Measurements from ENCODE around the gene TMEM63C. TPM values are rescaled to one million over a fixed set of nuclear protein-coding genes. Genes with fewer than 3 reads are reported as not detected.

The TMEM63C gene
- total RNA-seq, 1 experiment from 2014 or later = 5.7 TPM

- no peak overlapping the region for H3K9ac ChIP-seq (ENCODE audit: low read length)
- DNase-seq (ENCODE audit: low read depth, low spot score) (no peak), ATAC-seq (no peak)
- H3K36me3 ChIP-seq (ENCODE audit: control insufficient read depth in 1 of 2, insufficient read depth in 2 of 2, low read length in 2 of 2) = no peaks in the 10 kb centered on the region
- ChIA-PET CTCF (no interaction called here), RAD21 (ENCODE audit: low non-redundant PET in 1 of 2, low total read pairs in 2 of 2, uncharacterized antibody in 2 of 2, unreplicated experiment in 2 of 2) (no interaction called here), POLR2A (no interaction called here)
- no peaks in the 10 kb centered on the region for H3K27me3 ChIP-seq (ENCODE audit: insufficient read depth, low read length)
- no peak overlapping the region for H3K27ac ChIP-seq (ENCODE audit: low read depth, low read length)
- H3K4me1 ChIP-seq (ENCODE audit: control insufficient read depth in 1 of 2, insufficient read depth in 2 of 2, low read length in 2 of 2) = 0 out of 4 replicates have a peak, but pooled peaks cover 0 to 3% of the 10 kb centered on the region in 2 experiments
- intact Hi-C loops (cut with micrococcal nuclease) = no loop called here
- no peaks in the 10 kb centered on the region for H4K20me1 ChIP-seq (ENCODE audit: insufficient read depth)
- no TSS peak for BruUV-seq (replicated peaks)
- no peaks in the 10 kb centered on the region for H3K79me2 ChIP-seq (ENCODE audit: insufficient read depth, low read length)
- H3K4me3 ChIP-seq (replicated peaks in 1 of 2; ENCODE audit: low read depth in 1 of 2, low read length in 2 of 2) = no peak overlapping the region
- TF ChIP-seq JUND (IDR thresholded peaks at IDR 0.05) = no peak
- no peak for TF ChIP-seq CTCF (IDR thresholded peaks at IDR 0.05 in 2 of 3, conservative IDR thresholded peaks at IDR 0.05 in 1 of 3; ENCODE audit: borderline replicate concordance in 1 of 3, insufficient read depth in 1 of 3, low read depth in 2 of 3, low read length in 2 of 3)
- TF ChIP-seq REST (IDR thresholded peaks at IDR 0.05; ENCODE audit: low read depth) = no peak
- no peak for TF ChIP-seq CBX3 (IDR thresholded peaks at IDR 0.05; ENCODE audit: low read depth)
- no peak for TF ChIP-seq CEBPB (IDR thresholded peaks at IDR 0.05; ENCODE audit: low read depth)
- TF ChIP-seq RAD21 (IDR thresholded peaks at IDR 0.05; ENCODE audit: low read depth) = no peak
- TF ChIP-seq ZNF274 (IDR thresholded peaks at IDR 0.05; ENCODE audit: low read depth, low read length) = no peak
- TF ChIP-seq ATF3 (IDR thresholded peaks at IDR 0.05) = no peak
- no peak for TF ChIP-seq ZFX (IDR thresholded peaks at IDR 0.05)
- no peak for TF ChIP-seq SIN3A (IDR thresholded peaks at IDR 0.05; ENCODE audit: low read depth)
- TF ChIP-seq EZH2 (IDR thresholded peaks at IDR 0.05) = no peak
- TF ChIP-seq SP1 (IDR thresholded peaks at IDR 0.05; ENCODE audit: low read depth) = no peak
- no peak for TF ChIP-seq FOSL1 (IDR thresholded peaks at IDR 0.05; ENCODE audit: low read depth)
- TF ChIP-seq SRF (IDR thresholded peaks at IDR 0.05; ENCODE audit: low read depth) = no peak
- no peak for TF ChIP-seq MAX (IDR thresholded peaks at IDR 0.05)
- TF ChIP-seq POLR2A (IDR thresholded peaks at IDR 0.05; ENCODE audit: borderline replicate concordance, extremely low read depth, insufficient read depth, insufficient read length) = no peak
- no peak overlapping the region for H2AFZ ChIP-seq (ENCODE audit: low read depth, low read length, poor library complexity, severe bottlenecking)
- H3K4me2 ChIP-seq (ENCODE audit: low read length) = no peak overlapping the region
- no peaks in the 10 kb centered on the region for H3K9me2 ChIP-seq (ENCODE audit: insufficient read depth)
- H3K9me3 ChIP-seq (ENCODE audit: control insufficient read depth in 1 of 2, insufficient read depth in 1 of 2, low read depth in 1 of 2, low read length in 2 of 2) = no peaks in the 10 kb centered on the region
These were observed 44.4 kb downstream of the TMEM63C start for GRCh38 chr14:77225892-77226557.

Measured in HCT116 (cell line).